Pons (tissue), 1 donor: ENCODE measurements around the gene LATS1.
A peak's percentile ranks its signal among the peaks of the same experiment; 100 is the strongest.
"Not testable (repeated sequence)": the region's sequence is repeated elsewhere in the genome, so short reads cannot be mapped to it uniquely, and the experiment has no call there.

Experiments
- DNase-seq: peaks from one replicate; pipeline ENCODE4 v3.0.0-alpha.2; 2016; ENCODE audit warnings: low spot score

The LATS1 gene

GRCh38 chr6:149728499-149729234, 10.8 kb upstream of the LATS1 start:
- DNase-seq, result no peak

- peak; percentile 37 for DNase-seq
Observed at GRCh38 chr6:149727793-149728498, 10.0 kb upstream of the LATS1 start.

GRCh38 chr6:149725785-149726184, 7.9 kb upstream of the LATS1 start:
- no peak for DNase-seq

GRCh38 chr6:149723771-149724417, 6.0 kb upstream of the LATS1 start:
- DNase-seq, result peak; percentile 90

GRCh38 chr6:149723262-149723661, 5.4 kb upstream of the LATS1 start:
- no peak for DNase-seq

GRCh38 chr6:149719531-149719930, 1.6 kb upstream of the LATS1 start:
- no peak for DNase-seq

GRCh38 chr6:149717255-149717587, 680 bp downstream of the LATS1 start:
- peak; percentile 48 for DNase-seq

GRCh38 chr6:149716181-149716963, 1.5 kb downstream of the LATS1 start:
- peak; percentile 26 for DNase-seq

- no peak for DNase-seq
Observed at GRCh38 chr6:149714442-149714841, 3.5 kb downstream of the LATS1 start.

- no peak for DNase-seq
Observed at GRCh38 chr6:149711711-149712110, 6.2 kb downstream of the LATS1 start.

- DNase-seq, result no peak
Observed at GRCh38 chr6:149701714-149702113, 16.2 kb downstream of the LATS1 start.

- DNase-seq, result no peak
Observed at GRCh38 chr6:149699150-149699549, 18.8 kb downstream of the LATS1 start.

GRCh38 chr6:149698175-149698574, 19.7 kb downstream of the LATS1 start:
- no peak for DNase-seq

GRCh38 chr6:149696901-149697300, 21.0 kb downstream of the LATS1 start:
- no peak for DNase-seq

- no peak for DNase-seq
Observed at GRCh38 chr6:149694921-149695320, 23.0 kb downstream of the LATS1 start.

GRCh38 chr6:149691201-149691600, 26.7 kb downstream of the LATS1 start:
- no peak for DNase-seq

GRCh38 chr6:149686230-149686629, 31.7 kb downstream of the LATS1 start:
- no peak for DNase-seq

GRCh38 chr6:149683256-149683859, 34.5 kb downstream of the LATS1 start:
- DNase-seq, result no peak

GRCh38 chr6:149681845-149682244, 36.1 kb downstream of the LATS1 start:
- DNase-seq, result not testable (repeated sequence)

GRCh38 chr6:149681209-149681608, 36.7 kb downstream of the LATS1 start:
- no peak for DNase-seq

GRCh38 chr6:149680503-149680902, 37.4 kb downstream of the LATS1 start:
- DNase-seq, result no peak

GRCh38 chr6:149672265-149672664, 45.6 kb downstream of the LATS1 start:
- DNase-seq, result not testable (repeated sequence)
